HG02759 (cell line): ENCODE measurements around the gene PSMF1.

Experiments used
- ATAC-seq: cut with Tn5 transposase; IDR thresholded peaks from one replicate; pipeline ENCODE4 v1.9.1; 2021; ENCODE audit warnings: mild to moderate bottlenecking, moderate library complexity; ENCODE audit not compliant: unreplicated experiment

Gene PSMF1

GRCh38 chr20:1163653-1164052, 45.3 kb downstream of the PSMF1 start:
- ATAC-seq, result no peak

GRCh38 chr20:1164871-1165270, 46.5 kb downstream of the PSMF1 start:
- no peak for ATAC-seq

DNA sequence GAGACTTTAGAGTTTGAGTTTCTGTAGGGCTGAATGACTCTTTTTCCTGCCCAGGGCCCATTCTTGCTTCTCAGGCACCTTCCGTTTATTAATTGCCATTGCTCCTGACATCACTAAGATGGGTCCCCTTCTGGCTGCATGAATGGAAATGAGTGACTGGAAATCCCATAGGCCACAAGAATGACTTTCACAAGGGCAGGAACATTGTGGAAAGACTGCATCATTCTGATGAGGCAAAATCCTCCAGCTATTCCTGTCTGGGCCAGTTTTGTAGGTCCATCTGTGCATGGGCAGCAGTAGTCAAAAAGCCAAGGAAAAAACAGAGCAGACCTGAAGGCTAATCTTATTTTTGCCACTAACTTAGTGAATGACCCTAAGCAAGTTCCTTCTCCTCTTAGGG, 47.1 kb downstream of the PSMF1 start:
- no peak for ATAC-seq

- no peak for ATAC-seq
These were observed 47.5 kb downstream of the PSMF1 start for GRCh38 chr20:1165941-1166340.

GRCh38 chr20:1166948-1167720, 48.7 kb downstream of the PSMF1 start:
- ATAC-seq, result no peak

DNA sequence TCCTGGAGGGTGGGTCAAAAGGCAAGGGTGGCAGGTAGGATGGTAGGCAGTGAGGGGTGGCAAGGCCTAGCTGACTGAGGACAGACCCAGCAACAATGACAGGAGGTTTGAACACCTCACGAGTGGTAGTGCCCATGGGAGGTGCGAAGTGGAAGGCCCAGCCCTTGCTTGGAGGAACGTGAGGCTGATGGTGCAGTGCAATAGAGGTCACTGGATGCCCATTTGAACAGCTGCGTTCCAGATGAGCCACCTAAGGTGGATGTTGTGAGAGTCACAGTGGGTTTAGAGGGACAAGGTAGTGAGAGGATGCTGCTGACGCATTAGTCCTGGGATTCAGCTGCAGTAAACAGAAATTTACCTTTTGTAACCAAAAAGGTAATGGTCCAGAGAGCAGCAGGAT, 50.8 kb downstream of the PSMF1 start:
- ATAC-seq, result no peak

DNA sequence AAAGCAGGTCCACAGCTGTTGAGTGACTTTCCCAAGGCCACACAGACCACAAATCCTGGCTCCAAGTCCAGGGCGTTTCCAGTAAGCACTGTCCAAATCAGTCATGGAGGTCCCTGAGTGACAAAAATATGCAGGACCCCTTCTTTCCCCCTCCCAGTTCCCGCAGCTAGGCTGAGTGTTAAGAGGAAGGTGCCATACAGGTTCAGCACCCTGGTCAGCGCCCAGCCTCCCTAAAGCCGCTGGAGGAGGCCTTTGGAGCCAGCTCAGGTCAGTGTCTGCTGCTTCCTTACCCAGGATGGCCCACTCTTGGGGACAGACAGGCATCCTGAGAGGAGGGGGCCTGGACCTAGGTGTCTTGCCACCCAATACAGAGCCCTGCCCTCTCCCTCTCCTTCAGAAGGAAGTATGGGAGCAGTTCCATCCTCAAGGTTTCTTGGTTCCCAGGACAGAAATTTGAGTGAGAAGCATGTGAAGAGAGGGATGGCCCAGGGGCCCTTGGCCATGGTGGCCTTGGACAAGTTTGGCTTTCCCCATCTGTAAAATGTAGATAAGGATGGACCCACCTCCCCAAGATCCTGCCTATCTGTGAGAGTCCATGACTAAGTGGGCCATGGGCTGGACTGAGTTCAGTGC, 53.2 kb downstream of the PSMF1 start:
- ATAC-seq, result no peak

DNA sequence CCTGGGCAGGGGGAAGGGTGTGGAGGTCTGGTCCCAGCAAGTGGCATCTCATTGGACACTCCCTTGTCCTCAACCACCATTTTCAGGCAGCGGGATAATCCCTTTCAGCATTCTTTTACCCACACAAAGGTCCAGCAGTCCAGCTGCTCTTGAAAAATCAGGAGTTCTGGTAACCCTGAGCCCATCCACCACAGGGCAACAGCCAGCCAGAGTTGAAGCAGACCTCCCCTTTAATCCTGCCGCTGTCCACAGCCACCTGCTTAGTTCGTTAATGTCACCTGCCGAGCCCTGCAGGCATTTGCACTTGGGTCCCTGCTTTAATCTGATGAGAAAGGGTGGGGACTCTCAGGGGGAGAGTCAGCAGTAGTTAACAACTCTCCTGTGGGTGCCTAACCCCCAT, 55.3 kb downstream of the PSMF1 start:
- ATAC-seq, result no peak

GRCh38 chr20:1174787-1175186, 56.4 kb downstream of the PSMF1 start:
- ATAC-seq, result no peak

GRCh38 chr20:1177680-1178079, 59.3 kb downstream of the PSMF1 start:
- ATAC-seq, result no peak

GRCh38 chr20:1178103-1178502, 59.7 kb downstream of the PSMF1 start:
- ATAC-seq, result no peak

- ATAC-seq, result no peak
These were observed 60.2 kb downstream of the PSMF1 start for GRCh38 chr20:1178623-1179022.

DNA sequence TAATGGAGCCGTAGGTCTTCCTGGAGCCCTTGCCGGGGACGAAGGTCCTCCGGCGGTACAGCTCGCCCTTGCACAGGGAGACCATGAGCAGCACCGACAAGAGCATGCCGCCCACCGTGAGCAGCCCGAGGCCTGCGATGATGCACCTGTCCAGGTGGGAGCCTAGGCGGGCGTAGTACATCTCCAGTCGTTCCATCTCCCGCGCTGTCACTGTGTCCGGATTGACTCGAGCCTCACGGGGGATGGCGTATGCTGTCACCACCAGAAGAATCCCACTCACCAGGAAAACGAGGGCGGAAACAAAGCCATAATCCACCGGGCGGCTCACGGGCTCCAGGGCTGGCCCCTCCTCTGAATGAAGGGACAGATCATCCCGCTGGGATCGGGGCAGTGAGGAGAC, 62.5 kb downstream of the PSMF1 start:
- ATAC-seq, result no peak

DNA sequence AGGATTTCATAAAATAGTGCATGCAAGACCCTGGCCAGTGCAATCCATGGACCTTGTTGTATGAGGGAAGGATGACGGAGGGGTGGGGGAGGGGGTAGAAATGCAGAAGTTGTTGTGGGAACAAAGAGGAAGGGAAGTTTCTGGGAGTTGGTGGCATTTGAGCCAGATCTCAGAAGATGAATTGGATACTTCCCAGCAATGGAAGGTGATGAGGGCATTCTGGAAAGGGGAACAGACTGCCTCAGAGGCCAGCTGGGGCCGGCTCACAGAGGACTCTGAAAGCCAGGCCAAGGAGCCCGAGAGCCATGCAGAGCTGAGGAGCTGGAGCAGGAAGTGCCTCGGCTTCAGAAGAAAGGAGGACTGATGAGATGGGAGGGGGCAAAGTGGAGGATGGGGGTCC, 63.7 kb downstream of the PSMF1 start:
- ATAC-seq, result no peak

DNA sequence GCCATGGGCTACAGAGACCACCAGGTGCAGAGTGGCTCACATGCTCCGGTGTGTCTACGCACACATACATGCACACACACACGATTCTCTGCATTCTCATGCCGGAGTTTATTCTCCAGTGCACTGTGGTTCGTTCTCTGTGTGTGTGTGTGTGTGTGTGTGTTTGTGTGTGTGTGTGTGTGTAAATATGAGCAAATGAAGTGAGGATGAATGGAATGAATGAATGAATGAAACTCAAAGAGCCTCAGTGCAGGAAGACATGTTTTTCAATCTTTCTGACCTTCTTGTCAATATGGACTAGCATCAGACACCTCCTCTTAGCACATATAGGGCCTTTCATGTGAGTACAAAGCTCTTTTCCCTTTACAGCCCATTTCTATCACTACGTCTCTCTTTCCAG, 64.8 kb downstream of the PSMF1 start:
- no peak for ATAC-seq

DNA sequence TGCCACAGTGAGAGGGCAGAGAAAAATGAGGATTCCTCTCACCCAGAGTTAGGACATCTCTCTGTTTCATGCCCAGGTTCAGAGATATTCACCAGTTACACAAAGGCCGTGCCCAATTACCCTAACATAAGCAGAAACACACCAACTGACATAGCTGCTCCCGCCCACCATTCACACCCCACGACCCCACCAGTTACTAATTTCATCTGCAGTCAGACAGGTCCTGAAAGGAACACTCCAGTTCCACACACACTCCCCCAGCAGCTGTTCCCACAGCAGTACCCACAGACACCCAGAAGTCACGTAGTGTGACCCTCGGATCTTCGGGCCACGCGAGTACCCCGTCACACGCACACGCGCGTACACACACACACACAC, 65.8 kb downstream of the PSMF1 start:
- ATAC-seq, result no peak

- no peak for ATAC-seq
These were observed 66.4 kb downstream of the PSMF1 start, which contains the start of gene TMEM74B for GRCh38 chr20:1184638-1185315. TMEM74B (minus strand) TSS chr20:1184981; CDS start chr20:1183801, 1,180 bp downstream.

GRCh38 chr20:1185316-1185741, 66.9 kb downstream of the PSMF1 start:
- no peak for ATAC-seq

DNA sequence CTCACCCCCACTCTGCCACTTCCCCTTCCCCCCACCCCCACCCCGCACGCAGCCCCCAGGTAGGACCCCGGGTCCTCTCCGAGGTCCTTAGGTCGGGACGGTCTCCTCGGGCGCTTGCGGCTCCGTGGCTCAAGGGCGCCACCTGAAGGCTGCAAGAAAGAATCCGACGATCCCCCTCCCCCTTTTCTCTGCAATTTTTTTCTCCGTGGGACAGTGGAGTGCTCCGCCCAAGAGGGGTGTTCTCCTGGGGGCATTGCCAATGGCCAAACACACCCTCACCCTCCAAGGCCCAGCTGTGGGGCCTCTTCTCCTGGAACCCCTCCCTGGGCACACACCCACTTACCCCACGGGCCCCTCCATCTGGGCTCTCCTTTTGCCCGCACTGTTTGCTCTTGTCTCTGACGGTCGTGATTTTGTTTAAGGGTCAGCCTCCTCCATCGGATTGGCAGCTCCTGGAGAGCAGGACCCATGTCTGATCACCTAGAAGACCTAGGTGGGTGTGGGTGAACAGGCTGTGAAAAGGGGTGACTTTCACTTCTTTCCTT, 67.5 kb downstream of the PSMF1 start:
- no peak for ATAC-seq

DNA sequence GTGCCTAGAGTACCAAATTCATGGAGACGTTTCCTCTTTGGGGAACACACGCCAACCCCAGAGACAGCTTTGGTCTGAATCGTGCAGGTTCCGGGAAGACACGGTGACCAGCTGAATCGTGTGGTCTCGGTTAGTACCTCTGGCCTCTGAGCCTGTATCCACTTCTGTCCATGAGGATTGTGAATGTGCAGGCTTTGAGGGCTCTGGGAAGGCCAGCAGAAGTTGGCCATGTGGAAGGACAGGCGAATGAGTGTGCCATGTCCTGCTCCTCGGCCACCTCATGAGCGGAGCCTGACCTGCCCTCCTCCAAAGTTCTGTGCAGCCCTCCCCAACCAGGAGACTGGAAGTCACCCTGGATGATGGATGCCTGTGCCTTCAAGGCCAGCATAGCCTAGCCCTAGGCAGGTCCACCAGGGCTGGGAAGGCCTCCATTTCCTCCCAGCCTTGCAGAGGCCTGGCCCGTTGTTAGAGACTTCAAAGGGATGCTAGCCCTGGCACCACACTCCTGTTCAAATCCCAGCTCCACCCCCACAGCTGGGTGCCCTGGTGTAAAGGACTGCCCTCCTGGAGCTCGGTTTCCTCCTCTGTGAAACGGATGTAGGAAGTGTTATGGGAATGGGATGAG, 68.1 kb downstream of the PSMF1 start:
- ATAC-seq, result no peak

- no peak for ATAC-seq
These were observed 69.3 kb downstream of the PSMF1 start for GRCh38 chr20:1187605-1188171.
